Testis (tissue), 2 donors: Measurements from ENCODE around the gene FNIP1.

Experiments used
- CTCF ChIP-seq, 3 experiments: fragments of 450-650 bp in 2 of 3; fragments of 200-600 bp in 1 of 3; sonication (generic) in 1 of 3; IDR thresholded peaks; one replicate each; pipeline ENCODE4 v1.5.1; 2016 to 2019; ENCODE audit warnings: antibody characterized with exemption in 3 of 3, mild to moderate bottlenecking in 2 of 3, moderate library complexity in 1 of 3
- POLR2A ChIP-seq: fragments of 450-650 bp; IDR thresholded peaks from one replicate; pipeline ENCODE4 v1.6.1; 2017; ENCODE audit warnings: antibody characterized with exemption, mild to moderate bottlenecking, moderate library complexity

DNA sequence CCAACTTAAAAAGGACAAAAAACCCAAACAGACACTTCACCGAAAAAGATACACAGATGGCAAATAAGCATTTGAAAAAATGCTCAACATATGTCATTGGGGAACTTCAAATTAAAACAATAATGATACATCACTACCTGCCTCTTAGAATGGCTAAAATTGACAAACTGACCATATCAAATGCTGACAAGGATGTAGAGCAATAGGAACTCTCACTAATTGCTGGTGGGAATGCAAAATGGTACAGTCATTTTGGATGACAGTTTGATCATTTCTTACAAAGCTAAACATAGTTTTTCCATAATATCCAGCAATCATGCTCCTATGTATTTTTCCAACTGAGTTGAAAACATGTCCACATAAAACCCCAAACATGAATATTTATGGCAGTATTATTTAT, 102.9 kb downstream of the FNIP1 start:
- TF ChIP-seq CTCF (IDR thresholded peaks at IDR 0.05): no peak
- TF ChIP-seq POLR2A: no peak
